ENCODE measurements around the gene GJB2. TPM values are rescaled to one million over a fixed set of nuclear protein-coding genes. Genes with fewer than 3 reads are reported as not detected.

GJB2 gene
- 0.11 and 0.25 TPM in 2 replicates for total RNA-seq (2014; rRNA removed; shearing (Covaris generic))
- 0.16 and 0.20 TPM in 2 replicates for polyA plus RNA-seq (2016; fragmentation: Nextera tagmentation; extraction: Ambion mirVana)

DNA sequence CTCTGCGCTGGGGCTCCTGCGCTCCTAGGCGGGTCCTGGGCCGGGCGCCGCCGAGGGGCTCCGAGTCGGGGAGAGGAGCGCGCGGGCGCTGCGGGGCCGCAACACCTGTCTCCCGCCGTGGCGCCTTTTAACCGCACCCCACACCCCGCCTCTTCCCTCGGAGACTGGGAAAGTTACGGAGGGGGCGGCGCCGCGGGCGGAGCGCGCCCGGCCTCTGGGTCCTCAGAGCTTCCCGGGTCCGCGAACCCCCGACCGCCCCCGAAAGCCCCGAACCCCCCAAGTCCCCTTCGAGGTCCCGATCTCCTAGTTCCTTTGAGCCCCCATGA, at the start of gene GJB2:
GJB2 (minus strand) TSS at position 103 of the 326 bp plus-strand sequence. CDS start 3,357 bp downstream, outside the sequence.
- DNase-seq, result peak; percentile 19
- in situ Hi-C loops (cut with MboI), result loop anchor here (10.0 to 25.0 kb wide), 3 partner anchors 292 to 645 kb away; no protein-coding TSS in a partner anchor
- peak within 1 kb of the TSS; percentile 67; the same call in 1 of the 2 replicates for H2AFZ ChIP-seq

DNA sequence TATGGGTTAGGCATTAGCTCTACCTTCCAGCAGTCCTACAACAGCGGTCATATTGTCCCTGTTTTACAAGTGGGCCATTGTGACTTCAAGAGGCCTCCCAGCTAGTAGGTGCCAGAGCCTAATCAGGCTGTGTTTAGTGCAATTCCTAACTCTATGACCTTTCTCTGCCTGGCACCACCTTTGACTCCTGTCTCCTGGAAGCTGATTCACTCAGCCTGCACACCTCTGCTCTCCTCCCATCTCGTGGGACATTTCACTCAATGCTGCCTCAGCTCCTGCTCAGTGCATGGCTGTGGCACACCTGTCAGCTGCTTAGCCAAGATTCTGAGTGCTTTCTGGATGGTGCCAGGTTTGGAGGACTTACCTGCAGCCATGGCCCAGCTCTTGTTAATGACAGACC, 48.9 kb upstream of the GJB2 start:
- H3K4me1 ChIP-seq (ENCODE audit: insufficient read depth), result no peaks in the 10 kb centered on the region
- in situ Hi-C loops (cut with MboI), result no loop called here
- H3K79me2 ChIP-seq (ENCODE audit: insufficient read depth), result no peaks in the 10 kb centered on the region
- no peak overlapping the region for H3K9ac ChIP-seq
- no peaks in the 10 kb centered on the region for H4K20me1 ChIP-seq (ENCODE audit: insufficient read depth)
- TF ChIP-seq EZH2 (IDR thresholded peaks at IDR 0.05; ENCODE audit: insufficient read depth, poor library complexity, severe bottlenecking), result no peak
- no peak for TF ChIP-seq EZH2phosphoT487 (IDR thresholded peaks at IDR 0.05; ENCODE audit: insufficient read depth, low read depth)
- no peak for DNase-seq
- H3K9me3 ChIP-seq (ENCODE audit: low read depth), result no peaks in the 10 kb centered on the region
- H3K27ac ChIP-seq, result no peak overlapping the region
- H3K36me3 ChIP-seq (ENCODE audit: low read depth), result no peaks in the 10 kb centered on the region
- H3K4me3 ChIP-seq, result no peak overlapping the region
- no peaks in the 10 kb centered on the region for H3K9me2 ChIP-seq (ENCODE audit: insufficient read depth)
- peaks cover 55% of the 10 kb centered on the region for H3K27me3 ChIP-seq (replicated peaks; ENCODE audit: insufficient read depth)
- no peaks in the 10 kb centered on the region for H3F3A ChIP-seq (ENCODE audit: insufficient read depth)
- 39 to 41% methylated on average over 2 of the region's 2 CpGs for WGBS, 2 experiments (ENCODE audit: low coverage in 1 of 2, low lambda C conversion rate in 2 of 2, missing lambda C conversion rate in 2 of 2)
- no peak overlapping the region for H2AFZ ChIP-seq
- no peak overlapping the region for H3K4me2 ChIP-seq (ENCODE audit: unreplicated experiment)

More for the DNA sequence above, at the start of gene GJB2:
- no peak within 1 kb of the TSS for H3K9ac ChIP-seq
- 0% methylated on average over 15 of the region's 39 CpGs; no CpG with 5 or more reads in 1 of the 2 experiments for WGBS, 2 experiments (ENCODE audit: low coverage in 1 of 2, low lambda C conversion rate in 2 of 2, missing lambda C conversion rate in 2 of 2)
- no peaks in the 10 kb centered on the region for H3K9me3 ChIP-seq (ENCODE audit: low read depth)
- H3K79me2 ChIP-seq (ENCODE audit: insufficient read depth), result no peaks in the 10 kb centered on the region
- H3K4me2 ChIP-seq (ENCODE audit: unreplicated experiment), result peak within 1 kb of the TSS; percentile 65
- H3K27me3 ChIP-seq (replicated peaks; ENCODE audit: insufficient read depth), result peaks cover 42% of the 10 kb centered on the region
- H3K27ac ChIP-seq, result no peak within 1 kb of the TSS
- H4K20me1 ChIP-seq (ENCODE audit: insufficient read depth), result no peaks in the 10 kb centered on the region
- no peaks in the 10 kb centered on the region for H3K36me3 ChIP-seq (ENCODE audit: low read depth)
- peak within 1 kb of the TSS; percentile 62 for H3K4me3 ChIP-seq
- H3K4me1 ChIP-seq (ENCODE audit: insufficient read depth), result peaks cover 22% of the 10 kb centered on the region
- no peak for TF ChIP-seq EZH2phosphoT487 (IDR thresholded peaks at IDR 0.05; ENCODE audit: insufficient read depth, low read depth)
- TF ChIP-seq EZH2 (IDR thresholded peaks at IDR 0.05; ENCODE audit: insufficient read depth, poor library complexity, severe bottlenecking), result no peak
- H3K9me2 ChIP-seq (ENCODE audit: insufficient read depth), result no peaks in the 10 kb centered on the region
- H3F3A ChIP-seq (ENCODE audit: insufficient read depth), result peaks cover 24% of the 10 kb centered on the region

GRCh38 chr13:20239748-20240147, 47.0 kb upstream of the GJB2 start:
- Histone ChIP-seq H4K20me1 (ENCODE audit: insufficient read depth) (no peaks in the 10 kb centered on the region), H3K9me2 (ENCODE audit: insufficient read depth) (no peaks in the 10 kb centered on the region), H3F3A (ENCODE audit: insufficient read depth) (no peaks in the 10 kb centered on the region), H2AFZ (no peak overlapping the region), H3K27me3 (replicated peaks; ENCODE audit: insufficient read depth) (peaks cover 58% of the 10 kb centered on the region), H3K4me2 (ENCODE audit: unreplicated experiment) (no peak overlapping the region), H3K27ac (no peak overlapping the region), H3K9me3 (ENCODE audit: low read depth) (no peaks in the 10 kb centered on the region), H3K9ac (no peak overlapping the region), H3K4me3 (no peak overlapping the region), H3K79me2 (ENCODE audit: insufficient read depth) (no peaks in the 10 kb centered on the region), H3K36me3 (ENCODE audit: low read depth) (no peaks in the 10 kb centered on the region), H3K4me1 (ENCODE audit: insufficient read depth) (no peaks in the 10 kb centered on the region)
- WGBS, 2 experiments (ENCODE audit: low coverage in 1 of 2, low lambda C conversion rate in 2 of 2, missing lambda C conversion rate in 2 of 2), result 37 to 46% methylated on average over 6 of the region's 6 CpGs
- DNase-seq, result no peak
- TF ChIP-seq EZH2phosphoT487 (IDR thresholded peaks at IDR 0.05; ENCODE audit: insufficient read depth, low read depth) (no peak), EZH2 (IDR thresholded peaks at IDR 0.05; ENCODE audit: insufficient read depth, poor library complexity, severe bottlenecking) (no peak)
- in situ Hi-C loops (cut with MboI), result no loop called here

DNA sequence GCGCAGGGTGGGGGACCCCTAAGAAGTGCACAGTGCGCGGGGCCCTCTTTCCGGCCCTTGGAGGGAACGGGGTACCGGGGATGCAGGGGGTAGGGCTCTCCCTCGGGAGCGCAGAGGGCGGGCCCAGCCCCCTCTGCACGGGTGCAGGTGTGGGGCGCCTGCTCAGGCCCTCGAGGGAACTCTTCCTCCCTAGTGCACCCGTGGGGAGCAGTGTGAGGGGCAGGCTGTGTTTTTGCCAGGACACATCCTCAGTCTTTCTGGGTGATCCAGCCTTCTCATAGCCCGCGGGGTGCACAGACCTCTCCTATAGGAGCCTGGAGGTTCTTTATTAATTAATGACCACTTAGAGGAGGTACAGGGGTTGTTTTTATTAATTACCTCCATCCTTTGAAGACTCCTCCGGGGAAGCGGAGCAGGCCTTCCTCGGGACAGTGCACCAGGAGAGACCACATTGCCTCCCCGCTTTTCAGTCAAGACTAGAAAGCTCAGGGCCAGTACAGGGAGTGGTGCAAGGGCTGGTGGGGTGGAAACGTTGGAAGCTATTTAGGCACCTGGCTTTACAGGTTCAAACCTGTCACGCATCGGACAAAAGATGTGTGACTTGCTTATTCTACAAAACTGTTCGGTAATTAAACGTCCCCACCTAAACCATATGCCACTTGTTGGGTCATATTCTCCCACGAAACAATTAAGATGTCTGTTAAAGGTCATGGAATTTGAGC, 40.0 kb upstream of the GJB2 start:
- H3K4me1 ChIP-seq (ENCODE audit: insufficient read depth), result no peaks in the 10 kb centered on the region
- no peak overlapping the region for H3K4me3 ChIP-seq
- no peaks in the 10 kb centered on the region for H3K9me2 ChIP-seq (ENCODE audit: insufficient read depth)
- H3K36me3 ChIP-seq (ENCODE audit: low read depth), result no peaks in the 10 kb centered on the region
- no peak overlapping the region for H3K4me2 ChIP-seq (ENCODE audit: unreplicated experiment)
- no peak for TF ChIP-seq EZH2phosphoT487 (IDR thresholded peaks at IDR 0.05; ENCODE audit: insufficient read depth, low read depth)
- peak; percentile 66 for TF ChIP-seq EZH2 (IDR thresholded peaks at IDR 0.05; ENCODE audit: insufficient read depth, poor library complexity, severe bottlenecking)
- no peak for DNase-seq
- H2AFZ ChIP-seq, result no peak overlapping the region
- no peaks in the 10 kb centered on the region for H4K20me1 ChIP-seq (ENCODE audit: insufficient read depth)
- no peak overlapping the region for H3K27ac ChIP-seq
- H3K9me3 ChIP-seq (ENCODE audit: low read depth), result no peaks in the 10 kb centered on the region
- H3K27me3 ChIP-seq (replicated peaks; ENCODE audit: insufficient read depth), result peaks cover 62% of the 10 kb centered on the region
- in situ Hi-C loops (cut with MboI), result no loop called here
- 29 to 35% methylated on average over 23 to 25 of the region's 25 CpGs for WGBS, 2 experiments (ENCODE audit: low coverage in 1 of 2, low lambda C conversion rate in 2 of 2, missing lambda C conversion rate in 2 of 2)
- H3K9ac ChIP-seq, result no peak overlapping the region
- no peaks in the 10 kb centered on the region for H3K79me2 ChIP-seq (ENCODE audit: insufficient read depth)
- no peaks in the 10 kb centered on the region for H3F3A ChIP-seq (ENCODE audit: insufficient read depth)

All from GM23248 (cell line).